GM12892 (cell line): ENCODE measurements around the gene SERTAD3.
"Not testable (repeated sequence)": the region's sequence is repeated elsewhere in the genome, so short reads cannot be mapped to it uniquely, and the experiment has no call there.

Source experiments
- DNase-seq: peaks from one replicate; pipeline ENCODE4 v3.0.0; 2011; ENCODE audit not compliant: insufficient read length
- FAIRE-seq: peaks from 2 replicates; lab custom pipeline; 2011; peaks lifted over from hg19 to GRCh38; lab: Jason Lieb, UNC
- POLR2A ChIP-seq: IDR thresholded peaks from 2 replicates; pipeline ENCODE4 v1.6.1; 2011; ENCODE audit warnings: low read depth, low read length, control low read depth
- POLR2AphosphoS5 ChIP-seq: IDR thresholded peaks from 2 replicates; pipeline ENCODE4 v1.6.1; 2011; ENCODE audit warnings: low read depth, low read length, control low read depth
- TAF1 ChIP-seq: IDR thresholded peaks from 2 replicates; pipeline ENCODE4 v1.6.1; 2011; ENCODE audit warnings: low read depth, mild to moderate bottlenecking, control low read depth, low read length, borderline replicate concordance

SERTAD3 gene

GRCh38 chr19:40433391-40434216, 10.5 kb downstream of the SERTAD3 start:
- peak; percentile 83 for FAIRE-seq

DNA sequence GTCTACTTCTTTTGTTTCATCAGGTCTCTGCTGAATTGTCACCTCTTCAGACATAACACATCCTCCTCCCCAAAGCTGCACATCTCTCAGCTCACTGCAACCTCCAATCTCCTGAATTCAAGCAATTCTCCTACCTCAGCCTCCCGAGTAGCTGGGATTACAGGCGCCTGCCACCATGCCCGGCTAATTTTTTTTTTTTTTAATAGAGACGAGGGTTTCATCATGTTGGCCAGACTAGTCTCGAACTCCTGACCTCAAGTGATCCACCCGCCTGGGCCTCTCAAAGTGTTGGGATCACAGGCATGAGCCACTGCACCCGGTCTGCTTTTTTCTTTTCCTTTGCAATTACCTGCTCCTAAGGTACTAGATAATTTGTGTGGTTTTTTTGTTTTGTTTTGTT, 11.4 kb downstream of the SERTAD3 start:
- not testable (repeated sequence) for FAIRE-seq, DNase-seq

More at GRCh38 chr19:40433391-40434216, 10.5 kb downstream of the SERTAD3 start:
- TF ChIP-seq TAF1, result peak; percentile 58; the same call in 1 of the 2 replicates
- TF ChIP-seq POLR2A, result peak; percentile 47; the same call in 1 of the 2 replicates
- TF ChIP-seq POLR2AphosphoS5, result no peak
- peak; percentile 89 for DNase-seq

DNA sequence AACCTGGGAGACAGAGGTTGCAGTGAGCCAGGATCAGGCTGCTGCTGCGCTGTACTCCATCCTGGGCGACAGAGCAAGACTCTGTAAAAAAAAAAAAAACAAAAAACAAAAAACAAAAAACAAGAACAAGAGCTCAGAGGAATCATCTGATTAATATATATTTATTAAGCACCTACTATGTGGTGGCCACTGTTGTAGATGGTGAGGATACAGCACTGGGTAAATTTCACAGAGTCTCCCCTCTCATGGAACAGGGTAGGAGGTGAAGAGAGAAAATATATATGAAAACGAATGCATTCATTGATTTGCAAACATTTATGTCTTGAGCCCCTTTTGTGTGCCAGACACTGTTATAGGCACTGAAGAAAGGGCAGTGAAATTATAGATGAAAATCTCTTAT, 12.4 kb downstream of the SERTAD3 start:
- TF ChIP-seq TAF1 (no peak), POLR2A (no peak), POLR2AphosphoS5 (no peak)
- FAIRE-seq (no peak), DNase-seq (no peak)

DNA sequence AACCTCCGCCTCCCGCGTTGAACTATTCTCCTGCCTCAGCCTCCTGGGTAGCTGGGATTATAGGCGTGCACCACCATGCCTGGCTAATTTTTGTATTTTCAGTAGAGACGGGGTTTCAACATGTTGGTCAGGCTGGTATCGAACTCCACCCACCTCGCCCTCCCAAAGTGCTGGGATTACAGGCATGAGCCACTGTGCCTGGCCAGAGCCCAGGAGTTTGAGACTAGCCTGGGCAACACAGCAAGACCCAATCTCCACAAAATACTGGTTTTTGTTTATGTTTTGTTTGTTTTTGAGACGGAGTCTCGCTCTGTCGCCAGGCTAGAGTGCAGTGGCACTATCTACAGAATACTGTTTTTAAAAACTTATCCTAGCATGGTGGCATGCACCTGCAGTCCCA, 13.9 kb downstream of the SERTAD3 start:
- FAIRE-seq, DNase-seq: not testable (repeated sequence)

GRCh38 chr19:40428197-40428596, 15.9 kb downstream of the SERTAD3 start:
- not testable (repeated sequence) for FAIRE-seq, DNase-seq

DNA sequence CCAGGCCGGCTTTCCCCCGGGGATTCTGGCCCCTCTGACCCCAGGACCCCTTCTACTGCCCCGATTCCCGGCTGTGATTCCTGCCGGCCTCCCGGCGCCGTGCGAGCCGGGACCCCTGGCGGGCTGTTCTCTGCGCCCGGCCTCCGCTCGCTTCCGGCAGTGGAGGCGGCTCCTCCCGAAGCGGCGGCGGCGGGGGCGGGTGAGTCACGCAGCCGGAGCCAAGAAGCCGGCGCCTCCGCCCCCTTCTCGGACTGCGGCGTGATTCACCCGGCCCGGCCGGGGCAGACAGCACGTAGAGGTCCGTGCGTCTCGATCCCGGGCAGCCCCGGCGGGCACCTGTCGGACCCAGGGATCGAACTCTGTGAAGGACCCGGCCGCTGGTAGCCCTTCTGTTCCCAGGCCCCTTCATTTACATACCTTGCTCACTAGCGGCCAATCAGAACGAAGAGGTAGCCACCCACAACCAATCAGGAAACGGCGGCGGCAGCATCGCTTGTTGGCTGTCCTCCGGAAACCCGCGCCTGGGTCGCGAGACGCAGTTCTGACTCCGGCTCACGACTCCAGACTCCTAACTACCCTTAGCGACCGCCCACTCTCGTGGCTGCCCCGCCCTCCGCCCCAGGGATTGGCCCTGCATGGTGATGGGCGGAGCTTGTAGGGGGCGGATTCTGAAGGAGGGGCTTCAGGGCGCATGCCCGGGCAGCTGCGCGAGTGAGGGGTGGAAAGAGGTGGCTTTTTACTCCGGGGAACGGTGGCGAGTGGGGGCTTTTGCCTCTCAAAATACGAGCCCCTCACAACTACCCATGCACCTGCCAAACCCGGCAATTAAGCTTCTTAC, 18.5 kb downstream of the SERTAD3 start, which contains the start of gene SERTAD1:
Gene SERTAD1, minus strand, starts transcription at position 543 of the 838 bp plus-strand sequence. CDS start 2,446 bp downstream, outside the sequence.
- DNase-seq (peak; percentile 99), FAIRE-seq (peak; percentile 95)
- TF ChIP-seq TAF1 (peak; percentile 81), POLR2A (peak; percentile 97), POLR2AphosphoS5 (peak; percentile 96)

- TF ChIP-seq TAF1, result no peak
- TF ChIP-seq POLR2AphosphoS5, result no peak
- TF ChIP-seq POLR2A, result no peak
- FAIRE-seq (peak; percentile 60), DNase-seq (no peak)
These were observed 19.3 kb downstream of the SERTAD3 start for GRCh38 chr19:40424637-40425449.

GRCh38 chr19:40423938-40424337, 20.2 kb downstream of the SERTAD3 start:
- TF ChIP-seq POLR2A (no peak), TAF1 (no peak), POLR2AphosphoS5 (no peak)
- FAIRE-seq (no peak), DNase-seq (no peak)

- no peak for DNase-seq
These were observed 21.2 kb downstream of the SERTAD3 start for GRCh38 chr19:40422748-40423566.

DNA sequence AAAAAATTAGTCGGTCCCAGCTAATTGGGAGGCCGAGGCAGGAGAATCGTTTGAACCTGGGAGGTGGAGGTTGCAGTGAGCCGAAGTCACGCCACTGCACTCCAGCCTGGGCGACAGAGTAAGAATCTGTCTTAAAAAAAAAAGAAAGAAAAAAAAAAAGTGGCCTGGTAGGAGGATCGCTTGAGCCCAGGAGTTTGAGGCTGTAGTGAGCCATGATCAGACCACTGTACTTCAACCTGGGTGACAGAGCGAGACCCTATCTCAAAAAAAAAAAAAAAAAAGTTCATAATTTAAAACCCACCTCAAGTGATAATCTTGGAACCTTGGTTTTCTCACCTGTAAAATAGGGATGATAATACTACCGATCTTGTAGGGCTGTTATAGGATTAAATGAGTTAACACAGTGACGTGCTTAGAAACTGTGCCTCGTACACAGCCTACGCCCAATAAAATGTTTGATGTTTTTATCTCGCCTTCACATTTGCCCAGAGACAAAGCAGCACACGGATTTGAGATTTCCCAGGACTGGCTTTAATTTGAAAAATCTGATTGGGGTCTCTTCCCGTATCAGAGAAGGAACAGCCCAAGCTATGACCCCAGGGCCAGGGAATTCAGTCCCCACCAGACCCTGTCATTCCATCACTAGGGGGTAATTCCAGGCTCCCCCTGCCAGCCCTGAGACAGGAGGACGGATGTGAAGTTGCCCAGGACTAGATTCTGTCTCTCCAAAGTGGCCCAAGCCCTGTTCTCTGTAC, 22.0 kb downstream of the SERTAD3 start:
- DNase-seq (no peak), FAIRE-seq (no peak)
- TF ChIP-seq POLR2A (no peak), TAF1 (no peak), POLR2AphosphoS5 (no peak)

More at GRCh38 chr19:40422748-40423566, 21.2 kb downstream of the SERTAD3 start:
- FAIRE-seq, result no peak
- TF ChIP-seq TAF1, result no peak
- TF ChIP-seq POLR2A, result 0 out of 2 replicates have a peak, but pooled peaks have one; percentile 13
- no peak for TF ChIP-seq POLR2AphosphoS5
